Suprapubic skin (tissue), 4 donors: ENCODE results near the gene CORO1C. TPM values are rescaled to one million over a fixed set of nuclear protein-coding genes. Genes with fewer than 3 reads are reported as not detected.

Source experiments
- DNase-seq, 2 donors: peaks; one replicate each; pipeline ENCODE4 v3.0.0-alpha.2; 2019; ENCODE audit warnings: low spot score in 2 of 2
- H3K27ac ChIP-seq: fragments of 200-600 bp; sonication (generic); one replicate; pipeline ENCODE4 v1.5.1; 2019
- H3K27me3 ChIP-seq: fragments of 200-600 bp; sonication (generic); one replicate; pipeline ENCODE4 v1.5.1; 2019
- H3K36me3 ChIP-seq: fragments of 200-600 bp; sonication (generic); one replicate; pipeline ENCODE4 v1.5.1; 2019
- H3K4me1 ChIP-seq: fragments of 200-600 bp; sonication (generic); one replicate; pipeline ENCODE4 v1.5.1; 2019
- H3K4me3 ChIP-seq: fragments of 200-600 bp; sonication (generic); one replicate; pipeline ENCODE4 v1.5.1; 2019; ENCODE audit warnings: mild to moderate bottlenecking
- H3K9me3 ChIP-seq: fragments of 200-600 bp; sonication (generic); one replicate; pipeline ENCODE4 v1.5.1; 2019
- EP300 ChIP-seq: sonication (generic); formaldehyde crosslinking; IDR thresholded peaks from one replicate; pipeline ENCODE4 v1.6.1; 2017; ENCODE audit warnings: antibody characterized with exemption
- POLR2A ChIP-seq, 2 donors: fragments of 450-650 bp; IDR thresholded peaks; one replicate each; pipeline ENCODE4 v1.6.1; 2017; ENCODE audit warnings: antibody characterized with exemption in 2 of 2, mild to moderate bottlenecking in 2 of 2, moderate library complexity in 2 of 2
- POLR2AphosphoS5 ChIP-seq, 3 donors: sonication (generic); formaldehyde crosslinking; IDR thresholded peaks; one replicate each; pipeline ENCODE4 v1.6.1; 2017; ENCODE audit warnings: antibody characterized with exemption in 3 of 3
- WGBS: methylation state at CpG from one replicate; pipeline ENCODE4 v1.1.5; 2018; 5-methylcytosine and 5-hydroxymethylcytosine counted together
- total RNA-seq, 4 donors: library from RNA; depleted of rRNA; stranded (reverse); fragments of >200 nt; gene quantifications; one replicate each; pipeline ENCODE4 v1.1.0, GENCODE V29; 2016
- TF ChIP-seq, protein P1 (sequence below), 2 donors: fragments of 200-600 bp in 1 of 2; fragments of 450-650 bp in 1 of 2; sonication (generic) in 1 of 2; IDR thresholded peaks; one replicate each; pipeline ENCODE4 v1.5.1; 2016 to 2019; ENCODE audit warnings: antibody characterized with exemption in 2 of 2, mild to moderate bottlenecking in 1 of 2, moderate library complexity in 1 of 2

CORO1C gene
- total RNA-seq, 4 donors from 2014 or later: 117 to 175 (median 142) TPM

GRCh38 chr12:108764540-108765288 lies 33.4 kb upstream of the CORO1C start:
- H3K4me3 ChIP-seq: no peak overlapping the region
- H3K36me3 ChIP-seq: no peaks in the 10 kb centered on the region
- H3K27ac ChIP-seq: no peak overlapping the region
- no peaks in the 10 kb centered on the region for H3K9me3 ChIP-seq
- WGBS: 95% methylated on average over 7 of the region's 7 CpGs
- DNase-seq: no peak
- H3K4me1 ChIP-seq: peaks cover 10% of the 10 kb centered on the region
- H3K27me3 ChIP-seq: no peaks in the 10 kb centered on the region
- TF ChIP-seq EP300 (no peak), POLR2A (IDR thresholded peaks at IDR 0.05) (no peak), POLR2AphosphoS5 (IDR thresholded peaks at IDR 0.05) (no peak)
- TF ChIP-seq, protein P1, sequence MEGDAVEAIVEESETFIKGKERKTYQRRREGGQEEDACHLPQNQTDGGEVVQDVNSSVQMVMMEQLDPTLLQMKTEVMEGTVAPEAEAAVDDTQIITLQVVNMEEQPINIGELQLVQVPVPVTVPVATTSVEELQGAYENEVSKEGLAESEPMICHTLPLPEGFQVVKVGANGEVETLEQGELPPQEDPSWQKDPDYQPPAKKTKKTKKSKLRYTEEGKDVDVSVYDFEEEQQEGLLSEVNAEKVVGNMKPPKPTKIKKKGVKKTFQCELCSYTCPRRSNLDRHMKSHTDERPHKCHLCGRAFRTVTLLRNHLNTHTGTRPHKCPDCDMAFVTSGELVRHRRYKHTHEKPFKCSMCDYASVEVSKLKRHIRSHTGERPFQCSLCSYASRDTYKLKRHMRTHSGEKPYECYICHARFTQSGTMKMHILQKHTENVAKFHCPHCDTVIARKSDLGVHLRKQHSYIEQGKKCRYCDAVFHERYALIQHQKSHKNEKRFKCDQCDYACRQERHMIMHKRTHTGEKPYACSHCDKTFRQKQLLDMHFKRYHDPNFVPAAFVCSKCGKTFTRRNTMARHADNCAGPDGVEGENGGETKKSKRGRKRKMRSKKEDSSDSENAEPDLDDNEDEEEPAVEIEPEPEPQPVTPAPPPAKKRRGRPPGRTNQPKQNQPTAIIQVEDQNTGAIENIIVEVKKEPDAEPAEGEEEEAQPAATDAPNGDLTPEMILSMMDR (IDR thresholded peaks at IDR 0.05): no peak

GRCh38 chr12:108761226-108761625 lies 29.9 kb upstream of the CORO1C start:
- H3K4me3 ChIP-seq: no peak overlapping the region
- 92% methylated on average over 11 of the region's 11 CpGs for WGBS

DNA sequence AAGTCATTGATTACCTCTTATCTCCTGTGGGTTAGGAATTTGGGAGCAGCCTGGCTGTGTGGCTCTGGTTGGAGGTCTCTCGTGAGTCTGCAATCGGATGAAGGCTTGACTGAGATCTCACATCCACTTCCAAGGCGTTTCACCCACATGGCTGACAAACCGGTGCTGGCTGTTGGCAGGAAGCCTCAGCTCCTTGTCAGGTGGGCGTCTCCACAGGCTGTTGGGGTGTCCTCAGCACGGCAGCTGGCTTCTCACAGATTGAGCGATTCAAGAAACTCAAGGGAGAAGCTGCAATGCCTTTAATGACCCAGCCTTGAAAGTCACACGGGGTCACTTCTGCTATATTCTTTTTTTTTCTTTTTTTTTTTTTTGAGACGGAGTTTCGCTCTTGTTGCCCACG lies 28.6 kb upstream of the CORO1C start:
- no peak for DNase-seq
- TF ChIP-seq POLR2A (IDR thresholded peaks at IDR 0.05) (no peak), POLR2AphosphoS5 (IDR thresholded peaks at IDR 0.05) (no peak), EP300 (no peak)
- TF ChIP-seq, protein P1 (IDR thresholded peaks at IDR 0.05): no peak
- Histone ChIP-seq H3K4me3 (no peak overlapping the region), H3K27ac (no peak overlapping the region), H3K36me3 (no peaks in the 10 kb centered on the region), H3K4me1 (no peaks in the 10 kb centered on the region), H3K27me3 (no peaks in the 10 kb centered on the region), H3K9me3 (no peaks in the 10 kb centered on the region)
- 74% methylated on average over 11 of the region's 11 CpGs for WGBS

More at GRCh38 chr12:108761226-108761625, 29.9 kb upstream of the CORO1C start:
- H3K36me3 ChIP-seq: no peaks in the 10 kb centered on the region
- DNase-seq: peak in 1 of 2 donors; percentile 21
- H3K9me3 ChIP-seq: no peaks in the 10 kb centered on the region
- no peaks in the 10 kb centered on the region for H3K4me1 ChIP-seq
- no peaks in the 10 kb centered on the region for H3K27me3 ChIP-seq
- no peak for TF ChIP-seq POLR2AphosphoS5 (IDR thresholded peaks at IDR 0.05)
- TF ChIP-seq, protein P1 (IDR thresholded peaks at IDR 0.05): no peak
- no peak for TF ChIP-seq EP300
- TF ChIP-seq POLR2A (IDR thresholded peaks at IDR 0.05): no peak
- no peak overlapping the region for H3K27ac ChIP-seq

- 85% methylated on average over 2 of the region's 2 CpGs for WGBS
- H3K4me3 ChIP-seq: no peak overlapping the region
- no peak overlapping the region for H3K27ac ChIP-seq
- no peak for DNase-seq
- H3K27me3 ChIP-seq: no peaks in the 10 kb centered on the region
- no peaks in the 10 kb centered on the region for H3K9me3 ChIP-seq
- TF ChIP-seq, protein P1 (IDR thresholded peaks at IDR 0.05): no peak
- TF ChIP-seq POLR2AphosphoS5 (IDR thresholded peaks at IDR 0.05): no peak
- H3K36me3 ChIP-seq: no peaks in the 10 kb centered on the region
- H3K4me1 ChIP-seq: no peaks in the 10 kb centered on the region
These were observed 26.5 kb upstream of the CORO1C start for GRCh38 chr12:108757856-108758255.

- Histone ChIP-seq H3K4me1 (peaks cover 8% of the 10 kb centered on the region), H3K36me3 (no peaks in the 10 kb centered on the region), H3K4me3 (no peak overlapping the region), H3K9me3 (no peaks in the 10 kb centered on the region), H3K27ac (no peak overlapping the region), H3K27me3 (no peaks in the 10 kb centered on the region)
- 96% methylated on average over 6 of the region's 6 CpGs for WGBS
- no peak for DNase-seq
- TF ChIP-seq POLR2AphosphoS5 (IDR thresholded peaks at IDR 0.05): no peak
- no peak for TF ChIP-seq EP300
- TF ChIP-seq, protein P1 (IDR thresholded peaks at IDR 0.05): no peak
- TF ChIP-seq POLR2A (IDR thresholded peaks at IDR 0.05): no peak
These were observed 25.1 kb upstream of the CORO1C start for GRCh38 chr12:108756421-108756820.
